HEK293 (cell line): ENCODE data around the gene CC2D2A.

Experiments
- CTCF ChIA-PET: fragments of 350-600 bp; formaldehyde crosslinking; extraction: SDS; loops from one replicate; lab custom pipeline; 2021; ENCODE audit warnings: antibody characterized with exemption; lab: Yijun Ruan, JAX
- POLR2A ChIA-PET: fragments of 300-600 bp; formaldehyde crosslinking; extraction: SDS; loops from one replicate; lab custom pipeline; 2020; ENCODE audit warnings: antibody characterized with exemption, inconsistent platforms; lab: Yijun Ruan, JAX
- H3K27ac ChIP-seq: fragments of 200-500 bp; sonication (Bioruptor generic); 2 replicates; pipeline ENCODE4 v1.5.1; 2014; ENCODE audit warnings: low read depth, low read length, control low read depth, inconsistent platforms; ENCODE audit errors: extremely low read depth
- H3K36me3 ChIP-seq, 2 experiments: fragments of 200-500 bp in 1 of 2; sonication (Bioruptor generic) in 1 of 2; 1 replicate in 1 of 2; 2 replicates in 1 of 2; pipeline ENCODE4 v1.5.1; 2014 to 2017; ENCODE audit warnings: inconsistent platforms in 2 of 2, low read length in 2 of 2; ENCODE audit not compliant: control insufficient read depth in 2 of 2, insufficient read depth in 1 of 2
- H3K4me1 ChIP-seq: fragments of 200-500 bp; sonication (Bioruptor generic); 2 replicates; pipeline ENCODE4 v1.5.1; 2014; ENCODE audit warnings: mild to moderate bottlenecking, low read length, inconsistent platforms; ENCODE audit not compliant: control insufficient read depth, insufficient read depth
- H3K4me3 ChIP-seq: 2 replicates; pipeline ENCODE4 v1.5.1; 2011; ENCODE audit warnings: low read depth, mild to moderate bottlenecking, control low read depth, low read length, moderate library complexity
- H3K9me3 ChIP-seq: fragments of 200-500 bp; sonication (Bioruptor generic); 2 replicates; pipeline ENCODE4 v1.5.1; 2014; ENCODE audit warnings: low read depth, low read length, inconsistent platforms; ENCODE audit not compliant: control insufficient read depth, insufficient read depth
- CTCF ChIP-seq: fragments of 450-650 bp; formaldehyde crosslinking; IDR thresholded peaks from 2 replicates; pipeline ENCODE4 v1.5.1; 2016; ENCODE audit warnings: missing biosample characterization, missing genetic modification characterization
- KLF10 ChIP-seq: fragments of 450-650 bp; IDR thresholded peaks from 2 replicates; pipeline ENCODE4 v1.5.1; 2018; ENCODE audit warnings: missing biosample characterization, mild to moderate bottlenecking, missing genetic modification characterization
- KLF9 ChIP-seq: fragments of 450-650 bp; formaldehyde crosslinking; IDR thresholded peaks from 2 replicates; pipeline ENCODE4 v1.5.1; 2016; ENCODE audit warnings: missing biosample characterization, missing genetic modification characterization, low read depth
- SCRT2 ChIP-seq: fragments of 450-650 bp; formaldehyde crosslinking; IDR thresholded peaks from 2 replicates; pipeline ENCODE4 v1.5.1; 2016; ENCODE audit warnings: missing biosample characterization, missing genetic modification characterization
- SP7 ChIP-seq: fragments of 450-650 bp; formaldehyde crosslinking; IDR thresholded peaks from 2 replicates; pipeline ENCODE4 v1.5.1; 2016; ENCODE audit warnings: missing biosample characterization, missing genetic modification characterization
- TRIM28 ChIP-seq: IDR thresholded peaks from 2 replicates; pipeline ENCODE4 v1.6.1; 2011; ENCODE audit warnings: low read length, control low read depth, borderline replicate concordance
- ZBTB26 ChIP-seq: fragments of 450-650 bp; formaldehyde crosslinking; optimal IDR thresholded peaks from 2 replicates; pipeline ENCODE3; 2016; ENCODE audit warnings: missing biosample characterization, mild to moderate bottlenecking, missing genetic modification characterization
- ZBTB7A ChIP-seq: fragments of 450-650 bp; formaldehyde crosslinking; IDR thresholded peaks from 2 replicates; pipeline ENCODE4 v1.5.1; 2016; ENCODE audit warnings: low read depth, missing biosample characterization, missing genetic modification characterization
- ZEB2 ChIP-seq: fragments of 450-650 bp; formaldehyde crosslinking; IDR thresholded peaks from 2 replicates; pipeline ENCODE4 v1.5.1; 2016; ENCODE audit warnings: missing biosample characterization, missing genetic modification characterization
- ZNF148 ChIP-seq: fragments of 450-650 bp; formaldehyde crosslinking; IDR thresholded peaks from 2 replicates; pipeline ENCODE4 v1.5.0; 2017; ENCODE audit warnings: missing biosample characterization, missing genetic modification characterization, borderline replicate concordance
- ZNF16 ChIP-seq: fragments of 450-650 bp; formaldehyde crosslinking; IDR thresholded peaks from 2 replicates; pipeline ENCODE4 v1.5.1; 2016; ENCODE audit warnings: low read depth, missing biosample characterization, missing genetic modification characterization
- ZNF2 ChIP-seq: fragments of 450-650 bp; formaldehyde crosslinking; IDR thresholded peaks from 2 replicates; pipeline ENCODE4 v1.5.1; 2016; ENCODE audit warnings: missing biosample characterization, missing genetic modification characterization
- ZNF221 ChIP-seq: fragments of 450-650 bp; formaldehyde crosslinking; IDR thresholded peaks from 2 replicates; pipeline ENCODE4 v1.5.1; 2017; ENCODE audit warnings: missing biosample characterization, missing genetic modification characterization, borderline replicate concordance
- ZNF335 ChIP-seq: fragments of 450-650 bp; formaldehyde crosslinking; conservative IDR thresholded peaks from 2 replicates; pipeline ENCODE4 v1.5.1; 2016; ENCODE audit warnings: missing biosample characterization, missing genetic modification characterization
- ZNF521 ChIP-seq: fragments of 450-650 bp; formaldehyde crosslinking; IDR thresholded peaks from 2 replicates; pipeline ENCODE4 v1.5.1; 2017; ENCODE audit warnings: missing biosample characterization, mild to moderate bottlenecking, missing genetic modification characterization
- ZNF530 ChIP-seq: fragments of 450-650 bp; formaldehyde crosslinking; IDR thresholded peaks from 2 replicates; pipeline ENCODE4 v1.5.1; 2016; ENCODE audit warnings: low read depth, missing biosample characterization, missing genetic modification characterization
- ZNF560 ChIP-seq: fragments of 450-650 bp; formaldehyde crosslinking; IDR thresholded peaks from 2 replicates; pipeline ENCODE4 v1.5.1; 2017; ENCODE audit warnings: missing biosample characterization, missing genetic modification characterization, borderline replicate concordance
- ZNF621 ChIP-seq: fragments of 450-650 bp; formaldehyde crosslinking; IDR thresholded peaks from 2 replicates; pipeline ENCODE4 v1.5.1; 2017; ENCODE audit warnings: missing biosample characterization, missing genetic modification characterization
- ZNF654 ChIP-seq: fragments of 450-650 bp; formaldehyde crosslinking; IDR thresholded peaks from 2 replicates; pipeline ENCODE4 v1.5.1; 2016; ENCODE audit warnings: low read depth, missing biosample characterization, missing genetic modification characterization
- ZNF701 ChIP-seq: fragments of 450-650 bp; formaldehyde crosslinking; IDR thresholded peaks from 2 replicates; pipeline ENCODE4 v1.5.1; 2016; ENCODE audit warnings: missing biosample characterization, missing genetic modification characterization
- ZNF707 ChIP-seq: fragments of 450-650 bp; formaldehyde crosslinking; IDR thresholded peaks from 2 replicates; pipeline ENCODE4 v1.5.1; 2016; ENCODE audit warnings: missing biosample characterization, missing genetic modification characterization
- ZNF747 ChIP-seq: fragments of 450-650 bp; formaldehyde crosslinking; IDR thresholded peaks from 2 replicates; pipeline ENCODE4 v1.5.1; 2016; ENCODE audit warnings: missing biosample characterization, missing genetic modification characterization
- ZNF777 ChIP-seq: fragments of 450-650 bp; formaldehyde crosslinking; IDR thresholded peaks from 2 replicates; pipeline ENCODE4 v1.5.1; 2017; ENCODE audit warnings: missing biosample characterization, missing genetic modification characterization, borderline replicate concordance
- ZNF792 ChIP-seq: fragments of 450-650 bp; formaldehyde crosslinking; IDR thresholded peaks from 2 replicates; pipeline ENCODE4 v1.5.1; 2016; ENCODE audit warnings: missing biosample characterization, missing genetic modification characterization
- ZNF837 ChIP-seq: fragments of 450-650 bp; formaldehyde crosslinking; IDR thresholded peaks from 2 replicates; pipeline ENCODE4 v1.5.1; 2016; ENCODE audit warnings: missing biosample characterization, missing genetic modification characterization
- ZSCAN30 ChIP-seq: fragments of 450-650 bp; IDR thresholded peaks from 2 replicates; pipeline ENCODE4 v1.5.1; 2018; ENCODE audit warnings: missing biosample characterization, mild to moderate bottlenecking, missing genetic modification characterization, moderate library complexity
- TF ChIP-seq, protein P1 (sequence below): fragments of 450-650 bp; formaldehyde crosslinking; IDR thresholded peaks from 2 replicates; pipeline ENCODE4 v1.5.1; 2016; ENCODE audit warnings: missing biosample characterization, missing genetic modification characterization
- TF ChIP-seq, protein P2 (sequence below): fragments of 450-650 bp; formaldehyde crosslinking; IDR thresholded peaks from 2 replicates; pipeline ENCODE4 v1.5.1; 2017; ENCODE audit warnings: missing biosample characterization, missing genetic modification characterization

Gene CC2D2A

GRCh38 chr4:15649914-15650545 is 180.3 kb downstream of the CC2D2A start:
- H3K27ac ChIP-seq: no peak overlapping the region
- TF ChIP-seq ZNF221 (tag by site-specific recombination) (no peak), ZNF148 (no peak), ZNF621 (no peak), ZNF2 (peak; percentile 55; the same call in 1 of the 2 replicates), ZNF701 (tag by site-specific recombination) (no peak), TRIM28 (0 out of 2 replicates have a peak, but pooled peaks have one; percentile 22), ZBTB26 (no peak), KLF9 (tag by site-specific recombination) (no peak), ZSCAN30 (tag by site-specific recombination) (peak; percentile 58; the same call in 1 of the 2 replicates), ZNF335 (peak; percentile 68), ZBTB7A (no peak), KLF10 (no peak), ZNF747 (tag by site-specific recombination) (no peak), ZNF837 (tag by site-specific recombination) (no peak), ZNF530 (tag by site-specific recombination) (no peak), ZNF792 (tag by site-specific recombination) (no peak), ZNF16 (no peak), CTCF (tag by site-specific recombination) (peak; percentile 32), SCRT2 (tag by site-specific recombination) (peak; percentile 35; the same call in 1 of the 2 replicates), SP7 (tag by site-specific recombination) (0 out of 2 replicates have a peak, but pooled peaks have one; percentile 46), ZNF777 (tag by site-specific recombination) (no peak), ZNF521 (no peak), ZNF654 (tag by site-specific recombination) (peak; percentile 86), ZEB2 (tag by site-specific recombination) (0 out of 2 replicates have a peak, but pooled peaks have one; percentile 14), ZNF707 (no peak), ZNF560 (tag by site-specific recombination) (no peak)
- TF ChIP-seq, protein P1, sequence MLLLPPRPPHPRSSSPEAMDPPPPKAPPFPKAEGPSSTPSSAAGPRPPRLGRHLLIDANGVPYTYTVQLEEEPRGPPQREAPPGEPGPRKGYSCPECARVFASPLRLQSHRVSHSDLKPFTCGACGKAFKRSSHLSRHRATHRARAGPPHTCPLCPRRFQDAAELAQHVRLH (tag by site-specific recombination): peak; percentile 59; the same call in 1 of the 2 replicates
- TF ChIP-seq, protein P2, sequence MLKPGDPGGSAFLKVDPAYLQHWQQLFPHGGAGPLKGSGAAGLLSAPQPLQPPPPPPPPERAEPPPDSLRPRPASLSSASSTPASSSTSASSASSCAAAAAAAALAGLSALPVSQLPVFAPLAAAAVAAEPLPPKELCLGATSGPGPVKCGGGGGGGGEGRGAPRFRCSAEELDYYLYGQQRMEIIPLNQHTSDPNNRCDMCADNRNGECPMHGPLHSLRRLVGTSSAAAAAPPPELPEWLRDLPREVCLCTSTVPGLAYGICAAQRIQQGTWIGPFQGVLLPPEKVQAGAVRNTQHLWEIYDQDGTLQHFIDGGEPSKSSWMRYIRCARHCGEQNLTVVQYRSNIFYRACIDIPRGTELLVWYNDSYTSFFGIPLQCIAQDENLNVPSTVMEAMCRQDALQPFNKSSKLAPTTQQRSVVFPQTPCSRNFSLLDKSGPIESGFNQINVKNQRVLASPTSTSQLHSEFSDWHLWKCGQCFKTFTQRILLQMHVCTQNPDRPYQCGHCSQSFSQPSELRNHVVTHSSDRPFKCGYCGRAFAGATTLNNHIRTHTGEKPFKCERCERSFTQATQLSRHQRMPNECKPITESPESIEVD (tag by site-specific recombination): peak; percentile 80
- TF ChIP-seq, all 188 proteins: peak for 11
- ChIA-PET POLR2A (interaction anchor here (0.6 kb wide), 1 partner anchor 45 kb away, joined by 3 read pairs; no protein-coding TSS in a partner anchor), CTCF (interaction anchor here (0.6 to 1.5 kb wide), 7 partner anchors 12 to 790 kb away, joined by 3 to 11 read pairs (median 4); partner anchors contain the start of gene CC2D2A)
- H3K36me3 ChIP-seq: no peaks in the 10 kb centered on the region
- H3K4me1 ChIP-seq: 0 out of 2 replicates have a peak, but pooled peaks cover 4% of the 10 kb centered on the region
- H3K9me3 ChIP-seq: no peaks in the 10 kb centered on the region
- H3K4me3 ChIP-seq: no peak overlapping the region
